Panc1 (cell line): ENCODE measurements around the gene MVK. TPM values are rescaled to one million over a fixed set of nuclear protein-coding genes. Genes with fewer than 3 reads are reported as not detected.
A peak's percentile ranks its signal among the peaks of the same experiment; 100 is the strongest.

ENCODE experiments used
- ATAC-seq: fragments of 200-7000 bp; cut with Tn5 transposase; 2 replicates; pipeline ENCODE4 v1.9.1; 2020; ENCODE audit warnings: mild to moderate bottlenecking, moderate library complexity
- BruUV-seq: library from RNA; stranded (reverse); fragments of 400-500 nt; replicated peaks from 2 replicates; lab custom pipeline; 2021; lab: Mats Ljungman, UMichigan
- CTCF ChIA-PET: fragments of 300-600 bp; sonication (Branson Sonifier 250); formaldehyde crosslinking; loops from one replicate; lab custom pipeline; 2022; ENCODE audit warnings: antibody characterized with exemption; lab: Charles Lee
- POLR2A ChIA-PET: fragments of 300-600 bp; sonication (Branson Sonifier 250); formaldehyde crosslinking; loops from one replicate; lab custom pipeline; 2022; ENCODE audit warnings: antibody characterized with exemption; lab: Charles Lee
- DNase-seq: peaks from one replicate; pipeline ENCODE4 v3.0.0-alpha.2; 2010; ENCODE audit warnings: low read depth, low spot score
- H3K27ac ChIP-seq: 2 replicates; pipeline ENCODE4 v1.5.1; 2011; ENCODE audit warnings: mild to moderate bottlenecking, low read length, inconsistent platforms
- H3K27me3 ChIP-seq: fragments of 200-500 bp; sonication (Bioruptor generic); 2 replicates; pipeline ENCODE4 v1.6.0; 2014; ENCODE audit warnings: low read length, inconsistent platforms; ENCODE audit not compliant: control insufficient read depth, insufficient read depth
- H3K36me3 ChIP-seq: fragments of 200-500 bp; sonication (Bioruptor generic); 2 replicates; pipeline ENCODE4 v1.5.1; 2014; ENCODE audit warnings: inconsistent platforms, mild to moderate bottlenecking, low read length, moderate library complexity; ENCODE audit not compliant: control insufficient read depth, insufficient read depth
- H3K4me1 ChIP-seq: 2 replicates; pipeline ENCODE4 v1.5.1; 2011; ENCODE audit warnings: inconsistent platforms, mild to moderate bottlenecking, low read length, moderate library complexity; ENCODE audit not compliant: control insufficient read depth, insufficient read depth
- H3K4me3 ChIP-seq, 2 experiments: 2 replicates each; pipeline ENCODE4 v1.5.1; 2011 to 2012; ENCODE audit warnings: low read depth in 2 of 2, low read length in 2 of 2, mild to moderate bottlenecking in 2 of 2, inconsistent platforms in 1 of 2, moderate library complexity in 1 of 2
- H3K9me3 ChIP-seq: fragments of 200-500 bp; sonication (Bioruptor generic); 2 replicates; pipeline ENCODE4 v1.5.1; 2014; ENCODE audit warnings: low read depth, mild to moderate bottlenecking, inconsistent platforms, low read length, moderate library complexity; ENCODE audit not compliant: control insufficient read depth, insufficient read depth
- CTCF ChIP-seq: fragments of 450-650 bp; IDR thresholded peaks from 2 replicates; pipeline ENCODE4 v1.5.1; 2017; ENCODE audit warnings: mild to moderate bottlenecking
- POLR2AphosphoS5 ChIP-seq: IDR thresholded peaks from 2 replicates; pipeline ENCODE4 v1.6.1; 2012; ENCODE audit warnings: mild to moderate bottlenecking, low read depth, low read length, moderate library complexity
- REST ChIP-seq, 2 experiments: IDR thresholded peaks; 2 replicates each; pipeline ENCODE4 v1.6.1; 2011 to 2012; ENCODE audit warnings: low read depth in 2 of 2, control low read depth in 1 of 2, low read length in 1 of 2, mild to moderate bottlenecking in 1 of 2, moderate library complexity in 1 of 2; ENCODE audit not compliant: insufficient read depth in 1 of 2
- SIN3A ChIP-seq: IDR thresholded peaks from 2 replicates; pipeline ENCODE4 v1.6.1; 2012; ENCODE audit warnings: low read depth, mild to moderate bottlenecking, low read length, moderate library complexity, borderline replicate concordance; ENCODE audit not compliant: insufficient read depth
- TCF7L2 ChIP-seq: IDR thresholded peaks from 2 replicates; pipeline ENCODE4 v1.6.1; 2011; ENCODE audit warnings: mild to moderate bottlenecking, low read depth, low read length, inconsistent platforms
- in situ Hi-C: cut with HindIII; loops from 2 replicates; pipeline ENCODE4 v1.10.0; 2016; ENCODE audit warnings: low sequenced_read_pairs, low pct_unique_long_range_greater_than_20kb
- intact Hi-C: fragments of 100-400 bp; cut with micrococcal nuclease; formaldehyde crosslinking; loops from one replicate; pipeline ENCODE4 v1.10.0; 2022; ENCODE audit not compliant: unreplicated experiment
- total RNA-seq: library from RNA; stranded (reverse); gene quantifications from one replicate; pipeline ENCODE4 v1.2.1, GENCODE V29; 2021; ENCODE audit not compliant: unreplicated experiment

Gene MVK
- total RNA-seq, 1 experiment from 2014 or later, result 41.6 TPM

- Histone ChIP-seq H3K4me3 (peak overlapping the region; percentile 53 to 76), H3K9me3 (no peaks in the 10 kb centered on the region), H3K27ac (peak overlapping the region; percentile 86), H3K27me3 (no peaks in the 10 kb centered on the region), H3K36me3 (peaks cover 7% of the 10 kb centered on the region; the same call in 1 of the 2 replicates), H3K4me1 (peaks cover 11% of the 10 kb centered on the region)
- ATAC-seq, result no peak
- intact Hi-C loops, result no loop called here
- no peak for DNase-seq
- in situ Hi-C loops, result no loop called here
- TSS peak; percentile 73 for BruUV-seq
- ChIA-PET POLR2A (interaction anchor here (0.6 kb wide), 1 partner anchor 94 kb away, joined by 3 read pairs; no protein-coding TSS in a partner anchor), CTCF (no interaction called here)
- TF ChIP-seq REST (IDR thresholded peaks at IDR 0.05; ENCODE audit: insufficient read depth in 1 of 2, low read depth in 2 of 2, low read length in 1 of 2) (no peak), POLR2AphosphoS5 (no peak), SIN3A (no peak)
These were observed 1.1 kb upstream of the MVK start for GRCh38 chr12:109572506-109572845.

GRCh38 chr12:109573914-109574244 lies 285 bp downstream of the MVK start:
- H3K4me3 ChIP-seq, result peak overlapping the region; percentile 76 to 85
- H3K27ac ChIP-seq, result peak overlapping the region; percentile 88
- peaks cover 11% of the 10 kb centered on the region for H3K4me1 ChIP-seq
- BruUV-seq, result no TSS peak
- no peaks in the 10 kb centered on the region for H3K27me3 ChIP-seq
- peaks cover 8% of the 10 kb centered on the region; the same call in 1 of the 2 replicates for H3K36me3 ChIP-seq
- ChIA-PET CTCF (no interaction called here), POLR2A (interaction anchor here (0.7 kb wide), 1 partner anchor 1462 kb away, joined by 6 read pairs; no protein-coding TSS in a partner anchor)
- intact Hi-C loops, result no loop called here
- DNase-seq, result no peak
- H3K9me3 ChIP-seq, result no peaks in the 10 kb centered on the region
- 0 out of 2 replicates have a peak, but pooled peaks have one; percentile 0 for ATAC-seq
- in situ Hi-C loops, result no loop called here
- TF ChIP-seq POLR2AphosphoS5 (no peak), CTCF (no peak)

GRCh38 chr12:109575683-109576082 lies 2.1 kb downstream of the MVK start:
- TF ChIP-seq POLR2AphosphoS5 (no peak), REST (IDR thresholded peaks at IDR 0.05; ENCODE audit: insufficient read depth in 1 of 2, low read depth in 2 of 2, low read length in 1 of 2) (no peak), SIN3A (no peak), CTCF (no peak), TCF7L2 (no peak)
- DNase-seq (no peak), ATAC-seq (no peak)
- CTCF ChIA-PET, result no interaction called here
- no peak overlapping the region for H3K4me3 ChIP-seq
- POLR2A ChIA-PET, result no interaction called here
- H3K4me1 ChIP-seq, result peaks cover 11% of the 10 kb centered on the region
- H3K27me3 ChIP-seq, result no peaks in the 10 kb centered on the region
- no peaks in the 10 kb centered on the region for H3K9me3 ChIP-seq
- no TSS peak for BruUV-seq
- no peak overlapping the region for H3K27ac ChIP-seq
- H3K36me3 ChIP-seq, result peaks cover 8% of the 10 kb centered on the region; the same call in 1 of the 2 replicates
- in situ Hi-C loops, result no loop called here
- intact Hi-C loops, result no loop called here
